ENCODE data around the gene ATG101. TPM values are rescaled to one million over a fixed set of nuclear protein-coding genes. Genes with fewer than 3 reads are reported as not detected.

ATG101 gene
- total RNA-seq, 4 donors from 2014 or later, result 33.6 to 65.5 (median 52.6) TPM

DNA sequence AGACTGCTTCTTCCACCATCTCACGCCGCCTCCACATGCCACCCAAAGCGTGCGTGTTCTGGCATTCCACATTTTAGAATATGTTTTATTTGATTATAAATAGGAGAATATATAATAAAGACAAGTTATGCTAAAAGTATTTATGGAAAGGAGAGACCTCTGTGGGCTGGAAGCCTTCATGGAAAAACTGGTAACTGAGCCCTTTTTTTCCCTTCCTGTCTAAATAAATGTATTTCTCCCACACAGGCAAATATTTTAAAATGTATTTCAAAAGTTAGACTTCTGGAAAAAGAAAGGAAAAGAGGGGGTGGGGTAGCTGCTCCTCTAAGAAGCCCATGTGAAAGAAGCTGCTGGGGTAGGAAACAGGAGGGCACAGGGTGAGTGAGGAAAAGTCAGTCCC lies 34.6 kb upstream of the ATG101 start:
- TF ChIP-seq, protein P1, sequence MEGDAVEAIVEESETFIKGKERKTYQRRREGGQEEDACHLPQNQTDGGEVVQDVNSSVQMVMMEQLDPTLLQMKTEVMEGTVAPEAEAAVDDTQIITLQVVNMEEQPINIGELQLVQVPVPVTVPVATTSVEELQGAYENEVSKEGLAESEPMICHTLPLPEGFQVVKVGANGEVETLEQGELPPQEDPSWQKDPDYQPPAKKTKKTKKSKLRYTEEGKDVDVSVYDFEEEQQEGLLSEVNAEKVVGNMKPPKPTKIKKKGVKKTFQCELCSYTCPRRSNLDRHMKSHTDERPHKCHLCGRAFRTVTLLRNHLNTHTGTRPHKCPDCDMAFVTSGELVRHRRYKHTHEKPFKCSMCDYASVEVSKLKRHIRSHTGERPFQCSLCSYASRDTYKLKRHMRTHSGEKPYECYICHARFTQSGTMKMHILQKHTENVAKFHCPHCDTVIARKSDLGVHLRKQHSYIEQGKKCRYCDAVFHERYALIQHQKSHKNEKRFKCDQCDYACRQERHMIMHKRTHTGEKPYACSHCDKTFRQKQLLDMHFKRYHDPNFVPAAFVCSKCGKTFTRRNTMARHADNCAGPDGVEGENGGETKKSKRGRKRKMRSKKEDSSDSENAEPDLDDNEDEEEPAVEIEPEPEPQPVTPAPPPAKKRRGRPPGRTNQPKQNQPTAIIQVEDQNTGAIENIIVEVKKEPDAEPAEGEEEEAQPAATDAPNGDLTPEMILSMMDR (IDR thresholded peaks at IDR 0.05), result no peak
- no peak for ATAC-seq (ENCODE audit: low FRiP score)
- no peak for DNase-seq (ENCODE audit: low spot score)

GRCh38 chr12:52035926-52036325 lies 33.9 kb upstream of the ATG101 start:
- DNase-seq (ENCODE audit: low spot score), result no peak
- TF ChIP-seq, protein P1 (IDR thresholded peaks at IDR 0.05), result no peak
- no peak for ATAC-seq (ENCODE audit: low FRiP score)

GRCh38 chr12:52036587-52037171 lies 33.1 kb upstream of the ATG101 start:
- TF ChIP-seq, protein P1 (IDR thresholded peaks at IDR 0.05), result no peak
- ATAC-seq (ENCODE audit: low FRiP score) (peak; percentile 63), DNase-seq (ENCODE audit: low spot score) (peak; percentile 66)

GRCh38 chr12:52037248-52037861 lies 32.4 kb upstream of the ATG101 start:
- TF ChIP-seq, protein P1 (IDR thresholded peaks at IDR 0.05), result no peak
- no peak for DNase-seq (ENCODE audit: low spot score)
- peak; percentile 7 for ATAC-seq (ENCODE audit: low FRiP score)

DNA sequence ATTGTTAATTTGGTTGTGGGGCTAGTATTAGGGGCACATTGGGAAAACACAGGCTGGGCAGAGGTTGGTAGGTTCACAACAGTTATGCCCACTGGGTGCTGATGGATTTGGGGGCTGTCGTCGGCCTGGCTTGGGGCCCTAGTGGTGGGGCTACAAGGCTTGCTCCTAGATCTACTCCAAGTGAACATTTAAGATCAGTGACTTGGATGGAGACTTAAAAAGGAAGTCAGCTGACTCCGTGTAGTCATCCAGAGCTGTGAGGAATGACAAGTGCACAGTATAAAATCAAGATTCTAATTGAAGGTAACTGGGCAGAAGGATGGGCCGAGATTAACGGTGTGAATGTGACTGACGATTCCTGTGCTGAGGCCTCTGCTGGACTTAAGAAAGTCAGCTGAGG lies 31.3 kb upstream of the ATG101 start:
- DNase-seq (ENCODE audit: low spot score) (no peak), ATAC-seq (ENCODE audit: low FRiP score) (no peak)
- TF ChIP-seq, protein P1 (IDR thresholded peaks at IDR 0.05), result no peak

- no peak for DNase-seq (ENCODE audit: low spot score)
Measured at GRCh38 chr12:52041035-52041434, 28.7 kb upstream of the ATG101 start.

More at GRCh38 chr12:52041035-52041434, 28.7 kb upstream of the ATG101 start:
- TF ChIP-seq, protein P1 (IDR thresholded peaks at IDR 0.05), result no peak
- ATAC-seq (ENCODE audit: low FRiP score), result no peak
